ENCODE results near the gene ZSWIM6.

ZSWIM6 gene

DNA sequence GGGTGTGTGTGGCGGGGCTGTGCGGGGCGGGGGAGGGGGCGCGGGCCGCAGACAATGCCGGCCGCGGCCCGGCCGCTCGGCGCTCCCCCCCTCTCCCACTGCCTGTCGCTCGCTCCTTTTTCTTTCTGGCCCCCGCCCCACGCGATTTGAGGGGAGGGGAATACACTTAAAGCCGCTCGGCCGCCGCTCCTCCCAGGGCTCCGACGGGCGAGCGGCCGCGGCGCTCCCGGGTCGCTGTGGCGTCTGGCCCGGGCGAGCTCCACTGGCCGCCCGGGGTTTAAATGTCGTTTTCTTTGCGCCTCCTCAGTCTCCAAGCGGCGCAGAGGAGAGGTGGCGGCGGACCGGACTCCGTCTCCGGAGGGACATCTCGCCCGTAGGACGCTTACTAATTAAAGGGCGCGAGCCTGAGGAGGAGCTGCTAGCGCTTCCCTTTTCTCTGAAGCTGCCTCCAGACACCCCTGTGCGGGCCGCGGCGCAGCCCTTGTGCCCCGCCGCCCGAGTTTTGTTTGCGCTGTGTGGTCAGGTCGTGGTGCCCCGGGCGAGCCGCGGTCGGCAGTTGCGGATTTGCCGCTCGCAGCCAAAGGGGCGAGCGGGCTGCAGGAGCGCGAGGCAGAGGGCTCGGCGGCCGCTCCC is 1.4 kb downstream of the ZSWIM6 start:
- DNase-seq = peak; percentile 28

DNA sequence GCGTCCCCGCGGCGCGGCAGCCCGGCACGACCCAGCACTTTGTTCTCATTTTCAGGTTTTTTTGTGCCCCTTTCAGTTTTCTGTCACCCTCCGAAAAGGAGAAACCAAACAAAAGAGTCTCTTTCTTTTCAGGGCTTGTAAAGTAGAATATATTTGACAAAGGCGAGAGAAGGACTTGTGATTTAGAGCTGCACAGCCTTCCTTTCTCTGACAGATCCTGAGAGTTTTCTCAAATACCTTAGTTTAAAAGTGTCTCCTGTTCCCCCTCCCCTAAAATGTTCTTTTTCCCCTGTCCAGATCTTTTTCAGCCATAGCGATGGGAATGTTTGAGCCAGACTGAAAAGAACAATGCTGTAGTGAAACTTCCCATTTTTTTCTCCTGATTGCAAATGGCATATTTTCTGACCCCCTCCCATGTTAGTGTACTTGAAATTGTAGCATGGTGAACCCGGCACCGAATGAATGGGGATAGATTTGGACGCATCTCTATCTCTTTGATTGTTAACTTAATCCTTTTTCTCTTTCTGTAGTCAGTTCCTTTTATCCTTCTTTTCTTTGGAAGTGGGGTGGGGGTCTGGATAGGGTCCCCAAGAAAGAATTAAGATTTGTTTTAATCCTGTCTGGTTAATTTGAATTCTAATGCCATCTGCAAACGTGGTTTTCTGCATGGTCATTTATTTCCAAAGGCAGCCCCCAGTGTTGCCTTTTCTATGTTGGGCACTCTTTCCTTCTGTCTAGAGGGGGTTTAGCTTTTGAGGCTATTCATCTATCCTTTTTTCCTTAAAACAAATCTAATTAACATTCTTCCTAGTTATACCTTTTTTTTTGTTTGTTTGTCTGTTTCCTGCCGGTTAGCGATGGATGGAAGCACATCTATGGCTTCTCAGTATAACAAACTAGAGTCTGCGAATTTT is 2.2 kb downstream of the ZSWIM6 start:
- no peak for DNase-seq

DNA sequence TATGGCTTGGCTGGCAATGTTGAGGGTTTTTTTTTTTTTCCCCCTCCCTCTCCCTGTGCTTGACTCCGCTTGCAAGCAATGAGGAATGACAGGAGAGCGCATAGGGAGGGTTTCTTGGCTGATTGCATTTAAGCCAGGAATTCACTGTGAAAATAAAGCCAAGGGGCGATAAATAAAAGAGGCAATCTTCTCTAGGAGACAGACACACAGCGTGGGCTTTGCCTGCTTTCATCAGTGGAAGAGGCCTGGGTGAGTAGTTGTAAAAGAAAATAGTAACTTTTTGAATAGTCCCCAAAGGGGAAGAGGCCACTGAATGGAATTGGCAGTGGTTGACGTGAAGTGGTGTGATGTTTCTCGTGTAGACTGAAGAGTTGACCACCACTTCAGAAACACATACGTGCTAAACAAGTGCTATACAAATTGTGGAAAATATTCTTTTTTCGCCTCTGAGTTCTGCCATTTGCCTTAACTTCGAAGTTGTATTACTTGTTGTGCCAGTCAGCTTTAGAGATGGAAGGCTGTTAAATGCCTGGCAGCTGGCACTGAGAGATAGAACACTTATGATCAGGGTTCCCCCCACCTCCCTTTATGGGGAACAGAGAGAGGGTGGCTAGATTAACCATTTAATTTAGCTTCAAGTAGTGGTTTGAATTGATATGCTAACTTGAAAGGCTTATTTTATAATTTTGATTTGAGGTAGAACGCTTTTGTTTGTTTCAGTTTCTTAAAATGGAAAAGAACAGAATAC is 3.0 kb downstream of the ZSWIM6 start:
- DNase-seq = no peak

DNA sequence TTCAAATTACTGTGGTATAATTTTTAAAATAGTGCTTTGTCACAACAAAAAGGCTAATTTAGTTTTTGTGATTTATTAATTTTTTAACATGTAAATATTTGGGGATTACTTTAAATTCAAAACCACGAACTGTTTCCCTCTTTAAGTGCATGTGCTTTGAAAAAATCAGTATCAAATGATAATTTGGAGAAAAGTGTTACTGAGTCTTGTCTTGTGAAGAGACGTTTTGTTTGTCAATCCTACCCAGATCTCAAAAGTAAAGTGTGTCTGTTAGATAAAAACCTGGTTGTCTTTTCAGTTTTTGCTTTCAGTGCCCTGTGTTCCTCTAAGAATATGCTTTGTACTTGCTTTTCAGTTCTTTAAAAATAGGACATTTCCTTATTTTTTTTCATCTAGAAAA is 7.7 kb downstream of the ZSWIM6 start:
- DNase-seq = no peak

DNA sequence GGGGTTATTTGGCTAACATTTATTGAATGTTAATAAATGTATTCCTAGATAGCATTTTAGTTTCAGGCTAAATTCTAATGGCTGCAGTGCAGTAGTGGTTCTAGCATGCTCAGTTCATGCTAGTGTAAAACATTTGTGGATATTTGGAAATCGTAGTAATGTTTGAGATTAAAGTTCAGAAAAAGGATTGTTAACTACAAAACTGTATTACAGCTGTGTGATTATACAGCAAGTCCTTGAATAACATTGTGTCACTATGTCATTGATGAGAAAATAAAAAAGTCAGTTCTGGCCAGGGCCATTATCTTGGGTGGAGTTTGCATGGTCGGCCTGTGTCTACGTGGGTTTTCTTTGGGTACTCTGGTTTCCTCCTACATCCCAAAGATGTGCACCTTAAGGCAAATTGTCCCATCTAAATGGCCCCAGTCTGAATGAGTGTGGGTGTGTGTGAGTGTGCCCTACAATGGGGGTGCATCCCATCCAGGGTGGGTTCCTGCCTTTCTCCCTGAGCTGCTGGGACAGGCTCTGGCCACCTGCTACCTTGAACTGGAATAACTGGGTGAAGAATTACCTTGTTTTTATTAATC is 8.8 kb downstream of the ZSWIM6 start:
- DNase-seq = no peak

DNA sequence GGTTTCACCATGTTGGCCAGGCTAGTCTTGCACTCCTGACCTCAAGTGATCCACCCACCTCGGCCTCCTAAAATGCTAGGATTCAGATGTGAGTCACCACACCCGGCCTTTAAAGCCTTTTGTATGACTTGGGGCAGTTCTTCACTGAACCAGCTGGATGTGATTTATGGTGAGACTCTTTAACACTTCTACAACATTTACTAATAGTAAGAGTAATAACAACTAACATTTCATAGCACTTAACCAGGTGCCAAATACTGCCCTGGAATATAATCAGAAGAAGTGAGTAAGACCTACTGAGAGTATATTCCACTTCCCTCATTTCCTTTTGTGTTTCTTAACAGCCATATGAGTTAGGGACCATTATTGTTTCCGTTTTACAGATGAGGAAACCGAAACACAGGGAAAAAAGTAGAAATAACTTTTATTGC is 10.0 kb downstream of the ZSWIM6 start:
- no peak for DNase-seq

DNA sequence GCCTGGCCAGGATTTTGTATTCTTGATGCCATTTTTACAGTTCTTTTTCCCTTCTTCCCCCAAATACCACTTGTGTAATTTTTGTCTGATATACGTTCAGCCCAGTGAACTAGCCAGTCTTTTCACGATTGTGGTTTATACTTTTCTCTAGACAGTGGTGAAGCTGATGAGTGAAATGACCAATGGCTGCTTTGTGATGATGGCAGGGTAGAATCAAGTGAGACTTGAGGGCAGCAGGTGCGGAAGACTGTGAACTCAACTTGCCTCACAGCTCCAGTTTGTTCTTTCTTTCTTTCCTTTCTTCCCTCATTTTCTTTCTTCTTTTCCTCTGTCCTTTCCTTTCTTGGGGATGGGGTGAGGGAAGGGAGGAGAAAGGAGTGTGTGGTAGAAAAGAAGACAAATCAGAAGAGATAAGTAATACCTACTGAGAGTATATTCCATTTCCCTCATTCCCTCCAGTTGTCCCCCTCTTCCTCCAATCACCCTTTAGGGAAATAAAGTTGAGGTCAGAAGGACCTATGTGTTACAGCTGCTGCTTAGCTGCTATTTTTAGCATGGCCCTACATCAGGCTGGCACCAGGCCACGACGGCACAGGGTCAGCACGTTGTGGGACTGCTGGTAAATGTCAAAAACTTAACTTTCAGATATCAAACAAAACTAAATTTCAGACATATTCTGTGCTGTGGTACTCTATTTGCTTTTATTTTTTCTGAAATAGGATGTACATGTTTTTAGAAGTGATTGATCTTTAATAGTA is 12.3 kb downstream of the ZSWIM6 start:
- DNase-seq = no peak

DNA sequence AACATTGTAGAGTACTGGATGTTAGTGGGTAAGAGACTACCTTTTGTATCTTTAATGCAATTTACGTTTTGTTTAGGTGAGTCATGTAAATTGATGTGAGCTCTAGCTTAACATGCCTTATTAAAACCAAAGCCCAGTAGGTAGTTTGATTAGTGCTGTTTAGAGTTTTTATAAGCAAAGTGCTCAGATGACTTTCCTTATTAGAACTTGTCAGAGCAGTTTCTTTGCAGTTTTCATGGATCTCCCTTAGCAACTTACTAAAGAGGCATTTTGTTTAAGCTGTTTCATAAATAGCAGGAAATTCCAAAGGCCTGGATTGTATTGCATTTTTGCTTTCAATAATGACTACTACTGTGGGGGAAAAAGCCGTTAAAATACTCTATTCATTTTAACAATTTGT is 14.5 kb downstream of the ZSWIM6 start:
- no peak for DNase-seq

DNA sequence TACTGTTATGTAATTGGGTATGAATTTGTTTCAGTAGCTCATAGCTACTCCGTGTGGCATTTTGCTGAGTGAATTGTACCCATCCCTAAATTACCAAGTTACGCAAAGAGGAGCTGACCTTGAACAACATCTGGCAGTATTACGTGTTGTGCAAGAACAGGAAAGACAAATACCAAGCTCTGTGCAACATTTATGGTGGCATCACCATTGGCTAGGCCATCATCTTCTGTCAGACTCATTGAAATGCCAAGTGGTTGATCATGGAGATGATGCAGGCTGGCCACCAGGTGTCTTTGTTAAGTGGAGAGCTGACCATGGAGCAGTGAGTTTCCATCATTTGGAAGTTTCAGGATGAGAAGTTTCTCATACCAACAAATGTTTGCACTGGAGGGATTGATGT is 15.0 kb downstream of the ZSWIM6 start:
- DNase-seq = no peak

DNA sequence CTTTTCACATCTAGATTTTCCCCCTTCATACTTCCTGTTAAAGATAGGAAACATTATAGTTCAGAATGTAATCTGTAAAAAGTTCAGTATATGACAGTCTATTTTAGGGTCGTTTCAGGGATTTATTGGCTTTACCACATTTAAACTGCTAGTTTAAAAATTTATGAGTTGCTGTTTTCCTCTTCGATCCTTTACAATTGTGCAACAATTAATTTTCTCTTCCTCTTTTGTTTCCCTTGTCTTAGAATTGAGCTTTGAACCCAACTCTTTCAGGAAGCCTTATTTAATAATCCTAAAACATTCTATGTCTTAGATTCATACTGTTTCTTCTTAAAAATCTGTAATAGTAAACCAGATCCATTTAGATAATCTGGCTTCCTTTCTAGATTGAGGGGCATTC is 16.4 kb downstream of the ZSWIM6 start:
- DNase-seq = no peak

DNA sequence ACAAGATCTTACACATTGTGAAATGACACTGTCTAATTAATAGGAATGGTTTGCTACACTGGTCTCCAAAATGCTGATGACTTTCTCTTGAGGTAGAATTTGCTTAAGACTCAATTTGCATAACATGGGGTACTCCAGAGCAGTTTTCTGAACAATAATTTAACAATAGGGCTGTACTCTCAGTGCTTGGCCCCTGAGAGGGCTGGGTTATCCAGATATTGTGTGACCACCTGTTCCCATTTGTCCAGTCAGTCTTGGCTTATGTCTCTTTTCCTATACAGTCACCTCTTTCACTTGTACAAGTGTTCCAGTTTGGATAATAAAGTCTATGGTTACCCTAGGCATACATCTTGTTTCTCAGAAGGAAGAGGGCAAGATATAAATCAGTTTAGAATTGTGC is 17.9 kb downstream of the ZSWIM6 start:
- DNase-seq = no peak

DNA sequence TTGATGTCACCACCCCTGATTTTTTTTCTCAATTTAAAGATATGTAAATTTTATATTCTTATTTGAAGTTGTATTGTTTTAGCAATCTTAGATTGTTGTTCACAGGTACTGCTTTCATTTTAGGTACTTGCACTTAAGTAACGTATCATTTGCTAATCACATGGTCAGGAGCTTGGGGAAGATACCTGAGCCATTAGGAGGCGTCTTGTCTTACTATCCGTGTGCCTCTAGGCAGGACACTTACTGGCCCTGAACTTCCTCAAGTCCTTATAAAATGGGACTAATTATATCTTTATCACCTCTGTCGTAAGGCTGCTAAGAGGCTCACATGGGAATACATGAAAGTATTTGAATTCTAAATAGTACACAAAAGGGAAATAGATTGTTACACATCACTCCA is 18.5 kb downstream of the ZSWIM6 start:
- no peak for DNase-seq

DNA sequence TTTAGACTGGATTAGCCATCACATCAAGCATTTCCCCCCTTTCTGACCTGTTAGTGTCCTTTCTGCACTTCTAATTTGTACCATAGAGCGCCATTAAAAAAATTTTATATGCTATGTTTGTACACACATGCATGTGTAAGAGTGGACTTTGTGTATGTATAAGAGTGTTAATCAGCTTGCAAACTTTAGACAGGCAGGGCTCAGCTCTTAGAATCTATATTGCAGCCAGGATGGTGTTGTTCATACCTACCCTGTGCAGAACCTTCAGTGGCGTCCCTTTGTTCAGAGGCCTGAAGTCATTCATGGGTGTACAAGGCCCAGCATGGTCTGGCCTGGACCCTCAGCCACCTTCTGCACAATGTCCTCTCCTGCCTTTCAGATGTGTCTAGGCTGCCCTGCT is 19.7 kb downstream of the ZSWIM6 start:
- no peak for DNase-seq

DNA sequence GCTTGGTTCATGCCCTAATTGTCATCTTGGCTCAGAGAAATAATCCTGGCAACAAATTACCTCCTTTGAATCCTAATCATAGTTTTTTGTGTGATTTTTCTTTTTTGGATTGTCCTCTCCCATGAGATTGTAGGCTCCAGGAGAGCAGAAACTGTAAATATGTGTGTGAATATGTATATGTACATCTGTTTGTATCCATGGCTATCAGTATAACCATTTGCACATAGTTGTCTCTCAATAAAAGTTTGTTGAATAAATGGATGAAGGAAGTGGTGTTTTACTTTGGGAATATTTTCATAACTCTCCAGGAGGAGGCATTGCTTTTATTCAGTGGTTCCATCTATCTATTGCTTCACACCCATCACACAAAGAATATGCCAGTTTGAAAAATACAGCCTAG is 20.1 kb downstream of the ZSWIM6 start:
- no peak for DNase-seq

DNA sequence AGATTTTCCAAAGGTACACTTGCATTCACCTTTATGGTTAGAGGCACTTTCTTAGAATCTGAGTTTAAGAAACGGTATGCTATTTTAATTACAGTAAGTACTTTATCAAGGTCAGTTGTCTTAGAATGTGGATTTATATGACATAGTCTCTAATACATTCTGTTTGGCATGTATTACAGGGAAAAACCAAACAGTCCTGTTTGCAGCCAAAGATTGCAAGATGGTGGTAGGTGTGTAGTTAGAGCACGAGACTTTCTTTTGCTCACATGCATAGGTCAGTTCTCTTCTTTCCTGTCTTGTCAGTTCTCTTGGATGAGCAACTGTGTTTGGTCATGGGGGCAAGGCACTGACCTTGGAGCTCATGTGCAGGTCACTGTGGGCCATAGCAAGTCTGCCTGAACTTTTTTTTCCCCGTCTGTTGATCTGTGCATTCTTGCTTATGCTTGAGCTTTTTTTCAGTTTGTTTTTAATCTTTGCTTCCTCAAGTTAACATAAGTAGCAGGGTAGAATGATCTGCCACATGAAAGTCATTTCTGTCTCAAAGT is 20.6 kb downstream of the ZSWIM6 start:
- no peak for DNase-seq

DNA sequence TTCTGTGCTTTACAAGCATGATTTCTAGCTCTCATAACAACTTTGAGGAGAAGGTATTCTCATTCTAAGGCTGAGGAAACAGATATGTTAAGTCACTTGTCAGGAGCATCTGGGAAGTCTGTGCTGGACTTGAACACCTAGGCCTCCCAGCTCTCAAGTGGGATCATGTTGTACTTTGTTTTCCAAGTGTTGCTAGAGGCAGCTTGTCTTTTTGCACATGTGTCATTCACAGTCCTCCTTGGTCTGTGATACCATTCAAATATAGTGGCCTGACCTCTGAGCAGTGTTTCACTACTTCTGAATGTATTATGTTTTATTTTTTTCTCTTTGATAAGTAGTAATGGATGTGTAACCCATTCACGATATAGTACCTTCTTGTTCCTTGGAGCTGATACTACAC is 21.2 kb downstream of the ZSWIM6 start:
- no peak for DNase-seq

DNA sequence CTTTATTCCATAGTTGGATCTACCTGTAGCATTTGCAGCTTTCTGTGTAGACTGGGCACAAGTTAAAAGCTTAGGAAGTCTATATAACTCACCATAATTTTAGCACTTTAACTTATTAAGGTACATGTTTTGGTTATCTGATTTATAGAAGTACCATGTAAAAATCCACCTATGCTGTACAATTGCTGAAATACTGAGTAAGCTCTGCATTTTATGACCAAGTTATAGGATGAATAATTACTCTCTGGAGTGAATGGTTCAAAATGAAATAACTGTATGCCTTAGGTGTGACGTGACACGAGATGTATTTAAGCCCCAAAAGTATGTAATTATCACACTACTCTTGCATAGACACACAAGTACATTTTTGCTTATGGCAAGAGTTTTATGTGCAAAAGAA is 22.1 kb downstream of the ZSWIM6 start:
- DNase-seq = no peak

DNA sequence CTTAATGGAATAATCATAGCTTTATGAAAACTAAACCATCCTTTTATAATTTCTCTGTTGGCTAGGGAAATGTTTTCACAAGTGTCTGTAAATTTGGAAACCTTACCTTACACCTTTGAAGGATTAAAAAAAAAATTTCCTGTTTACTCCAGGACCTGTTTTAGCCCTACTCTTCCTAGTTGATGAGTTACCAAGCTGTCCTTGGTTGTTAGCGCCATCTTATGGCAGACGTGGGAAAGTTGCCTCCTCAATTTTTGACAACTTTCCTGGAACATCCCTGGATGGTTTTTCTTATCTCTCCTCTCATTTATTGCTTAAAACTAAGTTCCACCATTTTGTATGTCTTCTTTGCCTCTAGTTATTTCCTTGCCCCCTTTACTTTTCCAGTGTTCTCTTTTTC is 25.7 kb downstream of the ZSWIM6 start:
- no peak for DNase-seq

DNA sequence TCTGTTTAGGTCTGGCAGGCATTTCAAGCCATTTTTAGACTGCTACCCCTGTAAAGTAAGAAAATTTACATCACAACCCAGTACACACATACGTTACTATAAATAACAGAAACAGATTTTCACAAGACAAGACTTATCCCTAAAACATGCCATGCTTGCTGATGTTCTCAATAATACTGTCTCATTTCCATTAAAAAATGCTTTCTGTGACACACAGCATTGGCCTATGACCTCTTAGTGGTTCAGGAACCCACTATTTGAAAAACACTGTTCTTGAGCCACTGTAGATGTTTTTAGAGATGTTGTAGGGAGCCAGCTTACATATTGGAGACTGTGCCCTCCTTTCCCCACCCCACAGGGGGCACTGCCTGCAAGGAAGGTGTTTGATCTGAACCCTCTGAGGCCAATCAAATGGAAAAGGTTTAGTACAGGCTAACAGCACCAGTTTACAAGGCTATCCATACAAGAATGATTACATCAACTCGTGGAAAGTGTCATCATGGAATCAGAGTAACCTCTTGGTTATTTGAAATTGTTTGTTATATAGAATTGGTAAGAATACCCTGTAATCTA is 30.8 kb downstream of the ZSWIM6 start:
- no peak for DNase-seq

DNA sequence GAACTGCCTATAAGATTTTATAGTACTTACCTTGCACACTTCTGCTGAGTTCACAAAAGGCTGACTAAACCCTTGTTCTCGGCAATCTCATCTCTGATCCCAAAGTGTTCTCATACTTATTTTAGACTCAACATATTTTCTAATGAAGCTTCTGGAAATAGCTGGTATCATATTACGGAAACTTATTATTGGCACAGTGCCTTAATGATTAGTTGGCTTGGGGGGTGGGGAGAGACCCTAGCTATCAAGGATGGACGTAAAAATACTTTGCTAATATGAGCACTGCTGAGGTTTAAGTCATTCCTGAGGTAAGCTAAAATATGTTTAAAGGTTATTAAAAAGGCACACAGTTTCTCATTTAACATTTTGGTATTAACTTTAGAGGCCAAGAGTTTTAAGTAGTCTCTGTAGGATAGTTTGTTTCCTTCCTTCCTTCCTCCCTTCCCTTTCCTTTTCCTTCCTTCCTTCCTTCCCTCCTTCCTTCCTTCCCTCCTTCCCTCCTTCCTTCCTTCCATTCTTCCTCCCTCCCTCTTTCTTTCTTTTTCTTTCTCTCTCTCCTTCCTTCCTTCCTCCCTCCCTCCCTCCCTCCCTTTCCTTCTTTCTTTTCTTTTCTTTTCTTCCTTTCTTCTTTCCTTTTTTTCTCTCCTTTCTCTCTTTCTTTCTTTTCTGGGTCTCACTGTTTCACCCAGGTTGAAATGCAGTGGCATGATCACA is 31.5 kb downstream of the ZSWIM6 start:
- no peak for DNase-seq
